A673 (cell line): ENCODE measurements around the gene B3GNT8.

Experiments
- CTCF ChIP-seq: fragments of 300-800, 200-600 bp; sonication (generic); conservative IDR thresholded peaks from 2 replicates; pipeline ENCODE4 v1.5.1; 2017; ENCODE audit warnings: low read depth, mild to moderate bottlenecking, antibody characterized with exemption, low read length, moderate library complexity, mixed read lengths
- EZH2 ChIP-seq: fragments of 200-600 bp; sonication (generic); IDR thresholded peaks from 2 replicates; pipeline ENCODE4 v1.6.1; 2017; ENCODE audit warnings: borderline replicate concordance, low read depth, mild to moderate bottlenecking, mixed read lengths, antibody characterized with exemption, low read length; ENCODE audit not compliant: poor library complexity, severe bottlenecking

DNA sequence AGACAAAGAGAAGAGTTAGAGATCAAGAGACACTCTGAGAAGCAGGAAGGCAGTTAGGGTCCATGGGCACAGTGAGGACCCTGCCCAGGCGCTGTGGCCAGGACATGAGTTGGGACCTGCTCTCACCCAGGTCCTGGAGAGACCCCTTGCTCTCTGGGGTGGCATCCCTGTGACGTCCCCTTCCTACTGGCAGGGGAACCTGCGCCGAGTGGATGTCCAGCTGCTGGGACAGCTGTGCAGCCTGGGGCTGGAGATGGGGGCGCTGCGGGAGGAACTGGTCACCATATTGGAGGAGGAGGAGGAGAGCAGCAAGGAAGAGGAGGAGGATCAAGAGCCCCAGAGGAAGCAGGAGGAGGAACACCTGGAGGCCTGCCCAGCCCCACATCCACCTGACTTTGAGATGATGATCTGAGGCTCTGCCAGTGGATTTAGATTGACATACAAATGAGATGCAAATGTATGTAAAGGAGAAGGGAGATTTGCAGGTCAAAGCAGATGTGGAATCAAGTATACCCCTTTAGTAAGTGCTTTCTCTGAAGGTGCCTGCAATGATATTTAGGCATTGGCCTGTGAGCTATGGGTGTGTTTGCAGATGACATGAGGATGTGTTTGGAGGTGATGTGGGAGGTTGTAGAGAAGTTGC, 16.8 kb upstream of the B3GNT8 start:
- TF ChIP-seq CTCF (no peak), EZH2 (no peak)
